Psoas muscle (tissue), 8 donors: ENCODE measurements around the gene KCND3. TPM values are rescaled to one million over a fixed set of nuclear protein-coding genes. Genes with fewer than 3 reads are reported as not detected.
A peak's percentile ranks its signal among the peaks of the same experiment; 100 is the strongest.
"Not testable (repeated sequence)": the region's sequence is repeated elsewhere in the genome, so short reads cannot be mapped to it uniquely, and the experiment has no call there.

Source experiments
- ATAC-seq, 4 donors: fragments of 200-7000 bp; cut with Tn5 transposase; one replicate each; pipeline ENCODE4 v1.9.1; 2020; ENCODE audit warnings: moderate library complexity in 3 of 4, mild to moderate bottlenecking in 2 of 4
- DNase-seq, 2 donors: peaks; one replicate each; pipeline ENCODE4 v3.0.0-alpha.2; 2020
- H3K27ac ChIP-seq: fragments of 200-600 bp; one replicate; pipeline ENCODE4 v1.8.0; 2022
- H3K27me3 ChIP-seq, 3 donors: fragments of 200-600 bp in 1 of 3; one replicate each; pipeline versions ENCODE4 v1.6.1 to v1.8.0; 2013 to 2022; ENCODE audit warnings: low read length in 2 of 3, mild to moderate bottlenecking in 2 of 3, moderate library complexity in 1 of 3; ENCODE audit not compliant: insufficient read depth in 3 of 3
- H3K36me3 ChIP-seq, 2 donors: fragments of 200-600 bp in 1 of 2; one replicate each; pipeline versions ENCODE4 v1.6.1 to v1.8.0; 2013 to 2022; ENCODE audit warnings: low read depth in 1 of 2, mild to moderate bottlenecking in 1 of 2, moderate library complexity in 1 of 2; ENCODE audit not compliant: insufficient read depth in 1 of 2
- H3K4me1 ChIP-seq: fragments of 200-600 bp; one replicate; pipeline ENCODE4 v1.8.0; 2022
- H3K4me3 ChIP-seq: fragments of 200-600 bp; one replicate; pipeline ENCODE4 v1.8.0; 2022; ENCODE audit warnings: mild to moderate bottlenecking
- H3K9me3 ChIP-seq: fragments of 200-600 bp; one replicate; pipeline ENCODE4 v1.8.0; 2022
- CTCF ChIP-seq: fragments of 200-600 bp; IDR thresholded peaks from one replicate; pipeline ENCODE4 v1.8.0; 2022; ENCODE audit warnings: antibody characterized with exemption
- WGBS, 3 donors: extraction: QIAGEN DNeasy Blood & Tissue Kit; methylation state at CpG; one replicate each; pipeline versions ENCODE4 v1.1.6 to v1.1.7; 2013; 5-methylcytosine and 5-hydroxymethylcytosine counted together
- intact Hi-C, 2 donors: fragments of 100-400 bp; cut with DNase I; formaldehyde crosslinking; loops; one replicate each; pipeline versions ENCODE4 v1.11.0 to v1.14.2; 2022
- polyA plus RNA-seq, 3 donors: library from polyadenylated mRNA; stranded (reverse); fragments of 200-250 nt; gene quantifications; one replicate each; pipeline ENCODE4 v1.2.3, GENCODE V29; 2013
- total RNA-seq, 4 donors: library from RNA; stranded (reverse); fragmentation: NEBNext Ultra II Directional in 2 of 4; extraction: Animal tissue kit (Norgen Biotek cat#: 25700) in 2 of 4; gene quantifications; one replicate each; pipeline versions ENCODE4 v1.2.1 to v1.2.4, GENCODE V29; 2021 to 2023
- donor health status: healthy with polysubstance abuse.
- donor health status: DM: no; HTN: no; CAD: no; lungs with moderate emphysema.
- donor health status: Bipolar disorder and iron deficiency.
- donor health status: healthy.
- donor health status: DM: yes; HTN: yes; CAD: no.
- donor health status: DM: no; HTN: no; CAD: no.
- donor health status: DM: no; HTN: no; CAD: no.
- donor health status: DM: yes; HTN: yes; CAD: no.

Gene KCND3
- total and polyA plus RNA-seq, 7 donors: 0.53 to 4.1 (median 1.3) TPM

- Histone ChIP-seq H3K9me3 (no peaks in the 10 kb centered on the region), H3K4me1 (peaks cover 7% of the 10 kb centered on the region), H3K27ac (no peak overlapping the region), H3K4me3 (no peak overlapping the region), H3K36me3 (no peaks in the 10 kb centered on the region), H3K27me3 (no peaks in the 10 kb centered on the region)
- DNase-seq (no peak), ATAC-seq (peak; percentile 74 to 94 (median 89))
- intact Hi-C loops: loop anchor here in 1 of 2 donors (5.0 kb wide), 1 partner anchor 191 kb away; no protein-coding TSS in a partner anchor
- WGBS, 3 donors: 62 to 70% (median 67%) methylated on average over 13 of the region's 13 CpGs
- TF ChIP-seq CTCF: peak; percentile 18
Observed at GRCh38 chr1:111801071-111801850, 188.2 kb downstream of the KCND3 start.

GRCh38 chr1:111799722-111800121 is 189.7 kb downstream of the KCND3 start:
- H3K36me3 ChIP-seq, H3K9me3 ChIP-seq, H3K4me1 ChIP-seq, H3K27me3 ChIP-seq, H3K4me3 ChIP-seq, H3K27ac ChIP-seq, ATAC-seq, DNase-seq: not testable (repeated sequence)
- intact Hi-C loops: loop anchor here in 1 of 2 donors (5.0 to 10.0 kb wide), 2 partner anchors 193 to 535 kb away; no protein-coding TSS in a partner anchor
- 89 to 96% (median 92%) methylated on average over 8 to 14 of the region's 14 CpGs for WGBS, 3 donors

- Histone ChIP-seq H3K4me1 (peaks cover 7% of the 10 kb centered on the region), H3K27ac (no peak overlapping the region), H3K36me3 (no peaks in the 10 kb centered on the region), H3K9me3 (no peaks in the 10 kb centered on the region), H3K4me3 (no peak overlapping the region), H3K27me3 (no peaks in the 10 kb centered on the region)
- TF ChIP-seq CTCF: no peak
- DNase-seq (no peak), ATAC-seq (no peak)
- WGBS, 3 donors: 89 to 96% (median 90%) methylated on average over 2 of the region's 2 CpGs
- intact Hi-C loops: loop anchor here in 1 of 2 donors (10.0 kb wide), 1 partner anchor 536 kb away; no protein-coding TSS in a partner anchor
Observed at GRCh38 chr1:111798580-111798979, 190.9 kb downstream of the KCND3 start.

GRCh38 chr1:111795401-111795800 is 194.1 kb downstream of the KCND3 start:
- no peaks in the 10 kb centered on the region for H3K27me3 ChIP-seq
- no peaks in the 10 kb centered on the region for H3K4me1 ChIP-seq
- DNase-seq (no peak), ATAC-seq (no peak)
- no peak for TF ChIP-seq CTCF
- WGBS, 3 donors: 73 to 80% (median 79%) methylated on average over 6 of the region's 6 CpGs
- no peak overlapping the region for H3K27ac ChIP-seq
- H3K4me3 ChIP-seq: no peak overlapping the region
- intact Hi-C loops: loop anchor here in 1 of 2 donors (10.0 kb wide), 1 partner anchor 539 kb away; no protein-coding TSS in a partner anchor
- H3K36me3 ChIP-seq: no peaks in the 10 kb centered on the region
- no peaks in the 10 kb centered on the region for H3K9me3 ChIP-seq

- no peaks in the 10 kb centered on the region for H3K27me3 ChIP-seq
- 47 to 73% (median 59%) methylated on average over 2 of the region's 2 CpGs for WGBS, 3 donors
- no peaks in the 10 kb centered on the region for H3K9me3 ChIP-seq
- no peak for TF ChIP-seq CTCF
- no peak overlapping the region for H3K4me3 ChIP-seq
- no peak for ATAC-seq
- H3K27ac ChIP-seq: no peak overlapping the region
- no peak for DNase-seq
- intact Hi-C loops: loop anchor here in 1 of 2 donors (10.0 kb wide), 1 partner anchor 541 kb away; no protein-coding TSS in a partner anchor
- H3K4me1 ChIP-seq: no peaks in the 10 kb centered on the region
- H3K36me3 ChIP-seq: no peaks in the 10 kb centered on the region
Observed at GRCh38 chr1:111793923-111794322, 195.5 kb downstream of the KCND3 start.
